ENCODE measurements around the gene FIBCD1.

Gene FIBCD1

DNA sequence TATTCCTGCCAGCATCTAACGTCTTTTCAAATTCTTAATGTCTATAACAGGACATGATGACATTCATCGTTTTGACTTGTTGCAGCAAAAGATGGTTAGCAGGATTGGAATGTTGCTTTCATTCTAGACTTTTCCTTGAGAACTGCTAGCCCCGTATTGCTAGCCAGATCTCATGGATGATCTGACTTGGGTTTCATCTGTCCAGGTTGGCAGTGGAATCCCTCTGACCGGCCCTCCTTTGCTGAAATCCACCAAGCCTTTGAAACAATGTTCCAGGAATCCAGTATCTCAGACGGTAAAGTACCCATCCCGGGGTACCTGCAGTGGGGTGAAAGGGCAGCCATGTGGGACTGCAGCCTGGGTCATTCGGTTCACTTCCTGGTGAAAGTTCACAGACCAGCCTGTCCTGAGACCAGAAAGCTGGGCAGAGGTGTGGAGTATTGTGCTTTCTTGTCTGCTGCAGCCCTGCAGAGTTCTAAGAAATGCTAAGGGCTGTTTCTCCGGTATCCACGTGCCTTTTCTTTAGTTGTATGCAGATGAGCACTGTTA is 59.1 kb downstream of the FIBCD1 start:
- DNase-seq (ENCODE audit: low read depth in 2 of 2) = no peak

DNA sequence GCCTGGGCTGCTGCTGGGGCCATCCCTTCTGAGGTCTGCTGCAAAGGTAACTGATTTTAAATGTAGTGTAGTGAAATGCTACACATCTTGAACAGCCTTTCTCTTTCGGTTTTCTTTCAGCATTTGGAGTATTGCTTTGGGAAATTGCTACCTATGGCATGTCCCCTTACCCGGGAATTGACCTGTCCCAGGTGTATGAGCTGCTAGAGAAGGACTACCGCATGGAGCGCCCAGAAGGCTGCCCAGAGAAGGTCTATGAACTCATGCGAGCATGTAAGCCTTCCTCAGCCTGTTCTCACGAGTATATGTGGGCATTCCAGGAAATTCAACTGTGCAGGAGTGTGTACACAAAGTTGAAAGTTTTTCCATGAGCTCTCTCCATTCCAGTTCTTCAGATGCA is 60.8 kb downstream of the FIBCD1 start:
- DNase-seq (ENCODE audit: low read depth in 2 of 2) = no peak

DNA sequence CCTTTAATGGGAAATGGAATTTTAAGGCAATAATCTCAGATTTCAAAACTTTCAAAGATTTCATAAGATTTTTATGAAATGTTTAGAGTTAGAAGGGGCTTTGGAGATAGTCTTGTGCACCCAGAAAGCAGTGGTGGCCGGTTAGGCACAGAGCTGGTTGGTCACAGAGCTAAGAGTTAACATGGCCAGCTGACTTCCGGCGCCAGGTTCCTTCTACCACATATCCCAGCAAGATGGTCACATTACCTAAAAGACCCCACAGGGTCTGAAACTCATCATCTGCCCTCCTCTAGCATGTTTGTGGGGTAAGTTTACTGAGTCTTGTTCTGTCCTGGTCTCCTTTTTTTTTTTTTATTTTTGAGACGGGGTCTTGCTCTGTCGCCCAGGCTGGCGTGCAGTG is 61.7 kb downstream of the FIBCD1 start:
- DNase-seq (ENCODE audit: low read depth in 2 of 2) = no peak

DNA sequence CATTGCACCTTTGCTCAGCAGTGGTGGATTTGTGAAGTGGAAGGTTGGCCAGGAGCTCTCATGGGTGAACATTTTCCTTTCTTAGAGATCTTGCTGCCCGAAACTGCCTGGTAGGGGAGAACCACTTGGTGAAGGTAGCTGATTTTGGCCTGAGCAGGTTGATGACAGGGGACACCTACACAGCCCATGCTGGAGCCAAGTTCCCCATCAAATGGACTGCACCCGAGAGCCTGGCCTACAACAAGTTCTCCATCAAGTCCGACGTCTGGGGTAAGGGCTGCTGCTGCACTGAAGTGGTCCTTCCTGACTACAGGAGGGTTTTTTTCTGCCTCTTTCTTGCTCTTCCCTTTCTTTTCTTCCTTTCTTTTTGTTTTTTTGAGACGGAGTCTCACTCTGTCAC is 64.3 kb downstream of the FIBCD1 start:
- DNase-seq (ENCODE audit: low read depth in 2 of 2) = no peak

DNA sequence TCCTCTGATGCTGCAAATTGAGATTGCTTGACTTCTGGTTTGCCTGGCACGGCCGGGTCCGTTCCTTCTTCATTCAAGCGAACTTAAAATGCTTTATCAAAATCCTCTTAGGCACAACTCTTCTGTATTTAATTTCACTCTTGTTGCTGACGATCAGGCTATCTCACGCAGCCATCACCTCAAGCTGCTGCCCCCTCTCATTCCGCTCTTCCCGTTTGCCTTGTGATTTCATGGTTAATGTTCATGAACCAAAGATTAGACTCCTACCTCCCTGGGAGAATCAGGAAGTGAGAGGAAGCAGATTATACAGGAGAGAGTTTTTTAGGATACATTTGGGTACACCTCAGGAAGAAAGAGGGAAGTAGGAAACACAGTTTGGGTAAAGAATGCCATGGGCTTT is 65.1 kb downstream of the FIBCD1 start:
- no peak for DNase-seq (ENCODE audit: low read depth in 2 of 2)

DNA sequence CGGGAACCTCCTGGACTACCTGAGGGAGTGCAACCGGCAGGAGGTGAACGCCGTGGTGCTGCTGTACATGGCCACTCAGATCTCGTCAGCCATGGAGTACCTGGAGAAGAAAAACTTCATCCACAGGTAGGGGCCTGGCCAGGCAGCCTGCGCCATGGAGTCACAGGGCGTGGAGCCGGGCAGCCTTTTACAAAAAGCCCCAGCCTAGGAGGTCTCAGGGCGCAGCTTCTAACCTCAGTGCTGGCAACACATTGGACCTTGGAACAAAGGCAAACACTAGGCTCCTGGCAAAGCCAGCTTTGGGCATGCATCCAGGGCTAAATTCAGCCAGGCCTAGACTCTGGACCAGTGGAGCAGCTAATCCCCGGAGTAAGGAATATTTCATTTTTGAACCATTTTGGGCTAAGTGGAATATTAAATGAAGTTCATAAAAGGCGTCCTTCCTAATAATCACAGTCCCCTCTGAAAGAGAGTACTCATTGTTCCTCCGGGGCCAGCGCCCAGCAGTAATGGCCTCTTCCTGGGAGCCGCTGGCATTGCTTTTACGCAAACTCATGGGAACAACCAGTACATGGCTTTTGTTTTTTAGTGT is 66.0 kb downstream of the FIBCD1 start:
- DNase-seq (ENCODE audit: low read depth in 2 of 2) = no peak

DNA sequence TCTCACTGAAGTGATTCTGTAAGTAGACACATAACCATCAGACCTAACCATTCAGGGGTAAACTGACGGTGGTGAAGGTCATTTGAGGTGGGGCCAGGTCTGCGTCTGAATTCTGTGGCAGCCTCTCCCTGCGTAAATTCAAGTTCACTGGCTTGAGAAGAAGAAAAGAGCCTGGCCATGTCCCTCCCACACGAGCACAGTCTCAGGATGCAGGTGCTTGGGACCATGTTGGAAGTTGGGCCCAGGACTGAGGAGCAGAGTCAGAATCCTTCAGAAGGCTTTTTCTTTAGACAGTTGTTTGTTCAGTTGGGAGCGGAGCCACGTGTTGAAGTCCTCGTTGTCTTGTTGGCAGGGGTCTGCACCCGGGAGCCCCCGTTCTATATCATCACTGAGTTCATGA is 66.5 kb downstream of the FIBCD1 start:
- no peak for DNase-seq (ENCODE audit: low read depth in 2 of 2)

DNA sequence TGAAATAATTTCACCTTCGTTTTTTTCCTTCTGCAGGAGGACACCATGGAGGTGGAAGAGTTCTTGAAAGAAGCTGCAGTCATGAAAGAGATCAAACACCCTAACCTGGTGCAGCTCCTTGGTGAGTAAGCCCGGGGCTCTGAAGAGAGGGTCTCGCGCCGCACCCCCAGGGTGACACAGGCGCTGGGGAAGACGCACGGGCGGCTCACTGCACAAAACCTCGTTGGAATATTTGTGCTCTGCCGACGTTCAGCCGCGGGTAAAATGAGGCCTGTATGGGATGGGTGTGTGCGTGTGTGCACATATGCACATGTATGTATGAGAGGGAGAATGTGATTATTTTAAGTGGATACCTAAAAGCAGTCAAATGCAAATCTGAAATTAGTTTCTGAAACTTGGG is 67.0 kb downstream of the FIBCD1 start:
- DNase-seq (ENCODE audit: low read depth in 2 of 2) = no peak

DNA sequence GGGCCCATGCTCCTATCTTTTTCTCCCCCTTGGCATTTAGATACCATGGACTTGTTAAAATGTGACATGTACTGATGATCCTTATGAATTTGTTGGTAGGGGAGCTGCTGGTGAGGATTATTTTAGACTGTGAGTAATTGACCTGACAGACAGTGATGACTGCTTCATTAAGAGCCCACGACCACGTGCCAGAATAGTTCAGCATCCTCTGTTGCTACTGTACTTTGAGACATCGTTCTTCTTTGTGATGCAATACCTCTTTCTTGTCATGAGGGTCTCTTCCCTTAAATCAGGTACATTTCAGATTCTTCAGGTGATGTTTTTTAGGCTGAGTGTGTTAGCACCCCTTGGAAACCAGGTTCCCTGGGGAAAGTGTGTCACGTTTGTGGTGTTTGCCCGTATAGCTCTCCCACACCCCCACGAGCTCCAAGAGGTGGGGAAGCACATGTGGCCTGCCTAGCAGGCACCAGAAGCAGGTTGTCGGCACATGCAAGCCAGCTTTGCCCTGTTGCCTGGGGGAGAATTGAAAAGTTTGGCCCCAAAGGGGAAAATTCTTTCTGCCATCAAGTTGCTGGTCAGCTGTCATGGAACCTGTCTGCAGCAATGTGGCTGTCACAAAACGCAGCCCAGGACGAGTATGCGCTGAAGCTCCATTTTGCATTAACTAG is 67.5 kb downstream of the FIBCD1 start:
- no peak for DNase-seq (ENCODE audit: low read depth in 2 of 2)

DNA sequence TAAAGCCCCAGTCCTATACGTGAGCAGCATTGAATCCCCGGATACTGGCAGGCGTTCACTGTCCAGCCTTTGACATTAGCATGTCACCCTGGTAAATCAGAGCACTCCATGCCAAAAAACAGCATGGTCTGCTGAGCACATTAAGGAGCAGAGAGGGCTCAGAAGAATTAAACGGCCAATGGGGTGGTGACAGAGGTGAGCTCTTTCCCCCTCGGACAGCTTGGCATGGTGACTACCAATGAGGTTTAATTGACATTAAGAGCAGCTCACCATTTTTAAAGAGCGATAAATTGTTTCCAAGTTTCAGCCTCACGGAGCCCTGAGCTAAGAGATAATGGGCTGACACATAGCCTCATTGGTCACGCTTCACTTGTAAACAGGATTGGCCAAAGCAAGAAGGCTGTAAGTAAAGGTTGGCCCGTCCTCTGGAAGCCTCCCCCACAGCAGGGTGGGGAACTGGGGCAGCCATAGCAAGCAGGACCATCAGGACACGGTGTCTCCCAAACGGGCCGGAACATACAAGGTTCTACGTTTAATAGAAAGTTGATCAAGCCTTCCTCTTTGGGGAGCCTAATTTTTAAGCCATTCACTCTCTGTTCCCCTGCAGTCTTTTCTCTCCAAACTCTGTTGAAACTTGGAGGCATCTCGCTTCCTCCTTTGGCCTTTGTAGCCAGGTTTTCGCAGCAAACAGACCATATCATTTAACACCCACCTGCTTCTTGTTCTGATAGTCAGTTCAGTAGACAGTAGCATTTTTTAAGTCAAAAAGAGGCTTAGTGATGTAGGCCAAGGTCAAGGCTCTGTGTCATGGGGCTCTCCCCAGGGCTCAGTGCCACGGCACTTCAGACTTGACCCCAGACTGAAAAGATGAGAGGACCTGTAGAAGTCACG is 68.3 kb downstream of the FIBCD1 start:
- DNase-seq (ENCODE audit: low read depth in 2 of 2) = no peak

DNA sequence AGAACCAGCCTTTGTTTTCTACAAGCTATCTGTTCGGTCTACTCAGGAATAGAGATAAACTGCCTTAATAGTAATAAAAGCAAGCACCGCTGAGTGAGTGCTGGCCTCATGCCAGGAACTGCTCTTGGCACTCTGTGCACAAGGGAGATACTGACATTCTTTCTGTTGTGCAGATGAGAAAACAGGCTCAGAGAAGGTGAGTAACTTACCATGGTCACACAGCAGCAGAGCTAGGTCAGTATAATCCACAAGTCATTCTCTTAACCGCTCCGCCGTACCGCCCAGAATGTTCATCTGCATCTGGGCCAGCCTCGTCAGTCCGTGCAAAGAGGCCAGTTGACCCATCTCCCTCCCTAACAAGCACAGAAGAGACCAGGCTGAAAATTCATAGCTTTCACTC is 69.8 kb downstream of the FIBCD1 start:
- DNase-seq (ENCODE audit: low read depth in 2 of 2) = no peak

DNA sequence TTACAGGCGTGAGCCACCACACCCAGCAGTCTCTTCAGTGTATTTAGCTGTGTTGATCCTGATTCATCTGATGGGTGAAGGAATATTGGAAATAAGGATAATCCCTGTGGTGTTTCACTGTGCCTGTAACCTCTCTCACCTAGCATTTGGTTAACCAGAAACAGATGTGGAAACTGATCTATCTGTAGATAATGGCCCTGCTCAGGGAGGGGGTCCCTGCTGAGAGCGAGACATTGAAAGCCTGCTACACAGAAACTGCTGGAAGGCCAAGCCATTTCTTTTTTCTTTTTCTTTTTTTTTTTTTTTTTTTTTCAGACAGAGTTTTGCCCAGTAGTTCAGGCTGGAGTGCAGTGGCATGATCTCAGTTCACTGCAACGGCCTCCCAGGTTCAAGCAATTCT is 70.8 kb downstream of the FIBCD1 start:
- DNase-seq (ENCODE audit: low read depth in 2 of 2) = no peak

DNA sequence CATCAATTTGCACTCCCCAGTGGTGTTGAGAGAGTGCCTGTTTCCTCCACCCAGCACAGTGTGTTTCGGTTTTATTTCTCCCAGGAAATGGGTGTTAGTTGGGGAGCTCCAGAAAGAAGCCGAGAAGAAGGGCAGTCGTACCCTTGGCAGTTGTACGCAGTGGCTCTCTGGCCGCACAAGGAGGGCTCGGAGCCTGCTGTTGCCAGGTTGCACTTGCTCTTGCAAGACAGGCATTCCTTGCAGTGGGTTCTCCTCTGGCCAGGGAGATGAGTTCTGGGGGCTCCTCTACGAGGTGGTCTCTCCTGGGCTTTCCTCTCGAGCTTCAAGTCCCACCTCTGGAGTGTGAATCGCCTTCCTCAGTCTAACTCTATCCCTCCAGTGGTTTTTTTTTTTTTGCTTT is 71.5 kb downstream of the FIBCD1 start:
- no peak for DNase-seq (ENCODE audit: low read depth in 2 of 2)

DNA sequence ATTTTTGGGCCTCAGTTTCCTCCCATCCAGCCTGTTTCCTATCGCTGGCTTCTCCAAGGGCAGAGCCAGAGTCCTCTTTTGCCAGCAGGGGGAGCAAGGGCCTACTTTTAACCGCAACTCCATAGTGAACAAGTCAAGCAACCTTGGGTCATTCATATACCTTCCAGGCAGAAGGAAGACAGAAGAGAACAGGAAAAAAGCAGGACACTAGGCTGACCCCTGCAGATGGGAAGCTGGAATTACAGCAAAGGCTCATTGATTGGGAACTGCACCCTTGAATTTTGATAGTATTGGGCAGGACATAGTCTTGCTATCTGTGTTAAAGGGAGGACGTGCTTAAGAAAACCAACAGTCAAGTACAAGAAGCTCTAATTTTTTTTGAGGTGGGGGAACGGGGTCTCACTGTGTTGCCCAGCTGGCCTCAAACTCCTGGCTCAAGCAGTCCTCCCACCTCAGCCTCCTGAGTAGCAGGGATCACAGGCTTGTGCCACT is 72.5 kb downstream of the FIBCD1 start:
- DNase-seq (ENCODE audit: low read depth in 2 of 2) = peak; percentile 5 to 16

DNA sequence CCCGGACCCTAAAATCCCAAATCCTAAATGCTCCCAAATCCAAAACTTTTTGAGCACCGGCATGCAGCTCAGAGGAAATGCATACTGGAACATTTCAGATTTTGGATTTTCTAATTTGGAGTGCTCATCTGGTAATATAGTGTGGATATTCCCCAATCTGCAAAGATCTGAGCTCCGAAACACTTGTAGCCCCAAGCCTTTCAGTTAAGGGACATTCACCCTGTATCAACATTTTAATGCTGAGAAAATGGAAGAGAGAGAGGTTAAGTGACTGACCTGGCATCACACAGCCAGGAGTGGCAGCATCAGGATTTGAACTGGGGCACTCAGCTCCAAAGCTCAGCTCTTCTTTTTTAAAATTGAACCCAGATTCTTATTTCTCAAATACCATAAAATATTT is 73.1 kb downstream of the FIBCD1 start:
- no peak for DNase-seq (ENCODE audit: low read depth in 2 of 2)

DNA sequence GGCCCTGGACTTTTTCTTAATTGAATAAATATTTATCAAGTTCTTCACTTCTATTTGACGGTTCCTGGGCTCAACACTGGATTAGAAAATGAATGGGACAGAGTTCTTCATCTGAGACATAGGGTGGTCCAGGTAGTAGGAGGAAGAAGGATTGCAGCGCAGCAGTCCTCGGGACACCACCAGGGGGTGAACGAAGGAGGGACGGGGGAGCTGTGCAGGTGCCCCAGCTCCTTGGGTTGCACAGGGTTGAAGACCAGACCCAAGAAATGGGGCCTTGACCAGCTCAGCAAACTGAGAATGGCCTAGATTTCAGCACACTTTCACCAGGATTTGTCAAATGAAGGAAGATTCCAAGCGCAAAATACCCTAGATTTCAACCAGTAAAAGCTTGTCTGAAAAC is 74.5 kb downstream of the FIBCD1 start:
- DNase-seq (ENCODE audit: low read depth in 2 of 2) = no peak

DNA sequence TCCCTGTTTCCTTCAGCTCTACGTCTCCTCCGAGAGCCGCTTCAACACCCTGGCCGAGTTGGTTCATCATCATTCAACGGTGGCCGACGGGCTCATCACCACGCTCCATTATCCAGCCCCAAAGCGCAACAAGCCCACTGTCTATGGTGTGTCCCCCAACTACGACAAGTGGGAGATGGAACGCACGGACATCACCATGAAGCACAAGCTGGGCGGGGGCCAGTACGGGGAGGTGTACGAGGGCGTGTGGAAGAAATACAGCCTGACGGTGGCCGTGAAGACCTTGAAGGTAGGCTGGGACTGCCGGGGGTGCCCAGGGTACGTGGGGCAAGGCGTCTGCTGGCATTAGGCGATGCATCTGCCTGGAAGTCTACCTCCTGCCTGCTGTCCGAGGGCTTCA is 76.3 kb downstream of the FIBCD1 start:
- no peak for DNase-seq (ENCODE audit: low read depth in 2 of 2)

DNA sequence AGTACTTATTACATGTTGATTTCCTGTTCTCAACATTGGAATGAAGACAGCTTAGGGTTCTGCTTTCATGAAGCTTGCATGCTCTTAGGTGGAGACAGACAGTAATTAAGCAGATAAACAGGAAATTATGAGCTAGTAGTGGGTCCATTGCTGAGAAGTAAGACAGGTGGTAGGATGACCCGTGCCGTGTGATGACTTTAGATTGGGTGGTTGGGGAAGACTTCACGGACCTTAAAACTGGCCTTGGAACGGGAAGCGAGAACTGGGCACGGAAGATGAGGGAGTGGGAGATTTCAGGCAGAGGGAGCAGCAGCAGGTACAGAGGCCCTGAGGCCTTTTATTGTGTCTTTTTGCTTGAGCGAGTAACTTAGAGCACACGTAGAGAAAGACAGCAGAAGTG is 76.8 kb downstream of the FIBCD1 start:
- no peak for DNase-seq (ENCODE audit: low read depth in 2 of 2)

DNA sequence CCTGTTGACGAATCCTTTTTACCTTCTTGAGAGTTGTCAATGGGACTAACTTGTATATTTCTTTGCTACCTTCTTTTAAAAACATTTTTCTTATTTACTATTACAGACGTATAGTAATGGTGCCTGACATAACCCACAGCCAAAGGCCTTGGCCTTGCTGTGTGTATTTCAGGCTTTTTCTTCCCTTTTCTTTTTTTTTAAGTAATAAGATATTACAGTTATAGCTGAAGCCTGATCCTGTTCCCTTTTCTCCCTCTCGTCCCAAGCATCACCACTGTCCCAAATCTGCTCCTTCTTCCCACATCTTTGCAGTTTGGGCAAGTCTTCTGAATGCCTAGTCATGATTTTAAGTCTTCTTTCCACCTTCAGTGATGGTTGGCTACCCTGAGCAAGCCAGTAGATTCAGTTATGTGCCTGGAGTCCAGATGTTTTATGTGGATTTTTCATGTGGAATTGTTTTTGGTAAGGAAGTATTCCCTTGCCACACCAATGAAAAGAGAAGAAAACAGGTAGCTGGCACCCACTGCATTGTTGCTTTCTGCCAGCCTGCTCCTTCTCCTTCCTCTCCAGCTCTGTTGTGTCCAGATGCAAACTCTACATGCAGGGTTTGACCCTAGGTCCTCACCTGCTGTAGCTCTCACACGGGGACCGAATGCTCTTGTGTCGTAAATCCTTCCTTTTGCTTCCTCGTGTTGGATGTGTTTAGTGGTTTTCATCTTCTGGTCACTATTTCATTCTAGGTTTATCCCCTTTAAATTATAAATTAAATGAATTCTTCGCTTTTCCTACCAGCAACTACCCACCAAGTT is 77.5 kb downstream of the FIBCD1 start:
- DNase-seq (ENCODE audit: low read depth in 2 of 2) = no peak

DNA sequence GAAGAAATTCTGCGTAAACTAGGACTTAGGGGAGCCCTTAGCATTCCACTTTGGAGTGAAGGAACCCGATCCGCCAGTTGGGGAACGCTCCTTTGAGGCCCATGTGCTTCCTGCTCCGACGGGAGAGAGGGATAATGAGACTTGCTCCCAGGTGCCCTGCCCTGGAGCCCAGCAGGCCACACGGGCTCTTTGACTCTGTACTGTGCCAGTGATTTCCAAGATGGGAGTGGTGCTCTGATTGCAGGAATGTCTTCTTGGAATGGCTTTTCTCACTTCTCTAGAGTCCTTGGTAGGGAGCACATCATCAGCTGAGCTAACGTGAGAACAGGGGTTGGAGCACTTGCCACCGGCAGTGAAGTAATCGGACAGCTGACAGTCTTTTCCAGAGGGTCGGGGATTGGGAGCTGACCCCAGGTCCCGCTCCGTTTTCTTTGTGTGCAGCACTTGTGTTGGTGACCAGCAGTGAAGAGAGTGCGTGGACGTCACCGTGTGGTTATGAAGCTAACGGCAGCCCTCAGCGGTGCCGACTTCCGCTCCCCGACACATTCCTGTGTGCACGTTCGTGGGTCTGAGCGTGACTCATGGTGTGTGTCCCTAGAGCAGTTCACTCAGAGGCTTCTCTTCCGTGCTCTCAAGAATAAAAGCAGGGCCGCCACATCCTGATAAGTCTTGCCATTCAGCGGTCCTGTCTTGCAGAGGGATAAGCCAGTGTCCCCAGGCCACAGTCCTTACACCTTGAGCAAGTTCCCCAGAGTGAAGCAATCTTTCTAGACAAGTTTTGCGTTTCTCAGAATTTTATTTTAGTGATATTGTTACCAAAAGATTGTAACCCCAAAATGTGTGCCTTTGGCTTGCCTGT is 78.4 kb downstream of the FIBCD1 start:
- DNase-seq (ENCODE audit: low read depth in 2 of 2) = no peak
